ENCODE results near the gene FMNL2. TPM values are rescaled to one million over a fixed set of nuclear protein-coding genes. Genes with fewer than 3 reads are reported as not detected.

The FMNL2 gene
- total RNA-seq, 1 experiment from 2014 or later = 33.6 TPM

DNA sequence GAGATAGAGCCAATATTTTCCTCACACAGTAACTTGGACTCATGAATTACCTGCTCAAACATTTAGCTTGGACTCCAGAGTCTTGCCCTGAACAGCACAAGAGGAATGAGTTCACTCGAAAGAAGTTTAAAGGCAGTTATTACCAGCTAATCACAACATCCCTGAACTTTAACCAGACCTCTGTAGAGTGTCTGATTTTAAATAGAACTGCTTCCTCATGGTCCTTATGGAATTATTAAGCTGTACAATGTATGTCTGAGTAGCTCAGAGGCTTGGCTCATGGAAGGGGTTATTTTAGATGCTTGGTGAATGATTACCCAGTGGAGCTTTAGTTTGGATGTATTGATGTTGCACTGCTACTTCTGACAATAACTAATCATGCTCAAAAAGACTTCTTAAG, 183.1 kb downstream of the FMNL2 start:
- Histone ChIP-seq H3K4me1 (ENCODE audit: insufficient read depth, low read length) (no peaks in the 10 kb centered on the region), H3T11ph (ENCODE audit: low read length) (no peak overlapping the region), H3K9ac (ENCODE audit: extremely low read depth, insufficient read length, low read length) (no peak overlapping the region), H3K18ac (ENCODE audit: insufficient read length, low read depth, low read length) (no peak overlapping the region), H2BK120ac (ENCODE audit: low read depth, low read length, poor library complexity, severe bottlenecking) (no peak overlapping the region), H2AFZ (ENCODE audit: low read length) (no peak overlapping the region), H4K20me1 (ENCODE audit: control insufficient read depth, insufficient read depth, insufficient read length) (no peaks in the 10 kb centered on the region), H3K79me2 (ENCODE audit: insufficient read depth, low read length) (peaks cover 2% of the 10 kb centered on the region; the same call in 1 of the 2 replicates), H3K4ac (ENCODE audit: low read depth, low read length) (no peak overlapping the region), H3K27ac (ENCODE audit: insufficient read length, low read depth, low read length) (no peak overlapping the region), H3K4me2 (ENCODE audit: insufficient read depth, insufficient read length, low read length) (no peak overlapping the region), H3K56ac (ENCODE audit: insufficient read length, low read depth, low read length) (no peak overlapping the region), H4K91ac (ENCODE audit: insufficient read length, low read depth, low read length) (no peak overlapping the region), H2BK5ac (ENCODE audit: insufficient read length, low read length) (no peak overlapping the region), H3K23ac (ENCODE audit: insufficient read length, low read depth, low read length) (no peak overlapping the region), H4K5ac (ENCODE audit: insufficient read length, low read depth, low read length) (no peak overlapping the region), H3K9me3 (ENCODE audit: control insufficient read depth, low read depth, low read length) (no peaks in the 10 kb centered on the region), H3K79me1 (ENCODE audit: insufficient read depth, low read depth, low read length, poor library complexity, severe bottlenecking) (peaks cover 3% of the 10 kb centered on the region), H4K8ac (replicated peaks; ENCODE audit: insufficient read length, low read depth, low read length) (no peak overlapping the region), H2BK12ac (ENCODE audit: insufficient read length, low read depth, low read length) (no peak overlapping the region), H2BK15ac (ENCODE audit: low read depth, low read length) (no peak overlapping the region), H3K23me2 (ENCODE audit: insufficient read length, low read depth, low read length, poor library complexity, severe bottlenecking) (no peaks in the 10 kb centered on the region), H3K14ac (ENCODE audit: insufficient read depth, low read length) (no peak overlapping the region), H3K27me3 (ENCODE audit: insufficient read depth, low read length) (no peaks in the 10 kb centered on the region), H2BK20ac (ENCODE audit: low read depth, low read length, poor library complexity, severe bottlenecking) (no peak overlapping the region), H2AK5ac (ENCODE audit: insufficient read length, low read length) (no peak overlapping the region)
- H3K27ac Mint-ChIP-seq = no peak overlapping the region
- peaks cover 0 to 3% (median 0%) of the 10 kb centered on the region in 3 experiments; a peak in 2 of 7 replicates for H3K36me3 Mint-ChIP-seq (ENCODE audit: insufficient read depth in 1 of 3, low read depth in 3 of 3)
- TF ChIP-seq CTCF (conservative IDR thresholded peaks at IDR 0.05) = no peak
- peaks cover 17 to 28% of the 10 kb centered on the region in 2 experiments for H3K4me1 Mint-ChIP-seq
- no CpG with 5 or more reads among the region's 1 CpG for WGBS (ENCODE audit: extremely low coverage, insufficient read length, low lambda C conversion rate)
- H3K9me3 Mint-ChIP-seq = no peaks in the 10 kb centered on the region
- H3K27me3 Mint-ChIP-seq (ENCODE audit: low read depth) = no peaks in the 10 kb centered on the region
- H3K4me3 Mint-ChIP-seq = no peak overlapping the region
- DNase-seq = no peak

Data from H9 (cell line).